Hepatocyte (in vitro differentiated cells): Measurements from ENCODE around the gene TLCD3B.

Source experiments
- CTCF ChIP-seq: fragments of 200-600 bp; sonication (generic); IDR thresholded peaks from 2 replicates; pipeline ENCODE4 v1.5.1; 2016; ENCODE audit warnings: antibody characterized with exemption, mild to moderate bottlenecking; ENCODE audit not compliant: poor library complexity
- EZH2phosphoT487 ChIP-seq: fragments of 200-600 bp; sonication (generic); IDR thresholded peaks from one replicate; pipeline ENCODE4 v1.6.1; 2018; ENCODE audit warnings: antibody characterized with exemption, mild to moderate bottlenecking, low read depth, moderate library complexity; ENCODE audit not compliant: unreplicated experiment, severe bottlenecking

- no peak for TF ChIP-seq CTCF
- no peak for TF ChIP-seq EZH2phosphoT487
Observed at GRCh38 chr16:29986931-29987330, 44.1 kb downstream of the TLCD3B start.
